ENCODE data around the gene S100B.

The S100B gene

GRCh38 chr21:46617267-46618051, 12.6 kb upstream of the S100B start:
- H4K20me1 ChIP-seq (ENCODE audit: insufficient read depth, low read length) = no peaks in the 10 kb centered on the region
- H3K79me2 ChIP-seq (ENCODE audit: insufficient read depth, low read length) = no peaks in the 10 kb centered on the region
- no peak for ATAC-seq (ENCODE audit: insufficient read depth, low read depth)
- no peak overlapping the region for H3K9ac ChIP-seq (ENCODE audit: low read depth, low read length)
- H3K4me1 ChIP-seq (ENCODE audit: insufficient read depth, low read length) = peaks cover 14% of the 10 kb centered on the region
- H3K36me3 ChIP-seq (ENCODE audit: insufficient read depth, low read length) = no peaks in the 10 kb centered on the region
- H3K27me3 ChIP-seq (ENCODE audit: insufficient read depth, low read length, poor library complexity) = no peaks in the 10 kb centered on the region
- no peak overlapping the region for H2AFZ ChIP-seq (ENCODE audit: low read depth, low read length)
- H3K27ac ChIP-seq (ENCODE audit: low read length) = no peak overlapping the region
- no peak overlapping the region for H3K4me2 ChIP-seq (ENCODE audit: insufficient read depth, low read length)
- DNase-seq = no peak
- no peaks in the 10 kb centered on the region for H3K9me3 ChIP-seq (ENCODE audit: insufficient read depth, low read length, severe bottlenecking)
- H3K4me3 ChIP-seq (ENCODE audit: low read depth in 1 of 2, low read length in 2 of 2) = no peak overlapping the region
- TF ChIP-seq CTCF (IDR thresholded peaks at IDR 0.05; ENCODE audit: borderline replicate concordance, extremely low read depth, low read length, poor library complexity, severe bottlenecking) (no peak), EZH2 (IDR thresholded peaks at IDR 0.05; ENCODE audit: borderline replicate concordance, low read depth, low read length, severe bottlenecking) (no peak)

- Histone ChIP-seq H3K36me3 (ENCODE audit: insufficient read depth, low read length) (no peaks in the 10 kb centered on the region), H3K27ac (ENCODE audit: low read length) (no peak overlapping the region), H3K4me2 (ENCODE audit: insufficient read depth, low read length) (no peak overlapping the region), H3K79me2 (ENCODE audit: insufficient read depth, low read length) (no peaks in the 10 kb centered on the region), H4K20me1 (ENCODE audit: insufficient read depth, low read length) (no peaks in the 10 kb centered on the region), H3K4me3 (ENCODE audit: low read depth in 1 of 2, low read length in 2 of 2) (no peak overlapping the region), H3K27me3 (ENCODE audit: insufficient read depth, low read length, poor library complexity) (no peaks in the 10 kb centered on the region), H3K9me3 (ENCODE audit: insufficient read depth, low read length, severe bottlenecking) (no peaks in the 10 kb centered on the region), H3K9ac (ENCODE audit: low read depth, low read length) (no peak overlapping the region), H3K4me1 (ENCODE audit: insufficient read depth, low read length) (peaks cover 6% of the 10 kb centered on the region), H2AFZ (ENCODE audit: low read depth, low read length) (no peak overlapping the region)
- ATAC-seq (ENCODE audit: insufficient read depth, low read depth) (no peak), DNase-seq (no peak)
- no peak for TF ChIP-seq EZH2 (IDR thresholded peaks at IDR 0.05; ENCODE audit: borderline replicate concordance, low read depth, low read length, severe bottlenecking)
- TF ChIP-seq CTCF (IDR thresholded peaks at IDR 0.05; ENCODE audit: borderline replicate concordance, extremely low read depth, low read length, poor library complexity, severe bottlenecking) = no peak
These were observed 11.8 kb upstream of the S100B start for GRCh38 chr21:46616656-46617055.

GRCh38 chr21:46616050-46616449, 11.2 kb upstream of the S100B start:
- no peak overlapping the region for H3K4me3 ChIP-seq (ENCODE audit: low read depth in 1 of 2, low read length in 2 of 2)
- H3K9me3 ChIP-seq (ENCODE audit: insufficient read depth, low read length, severe bottlenecking) = no peaks in the 10 kb centered on the region
- H3K4me2 ChIP-seq (ENCODE audit: insufficient read depth, low read length) = no peak overlapping the region
- no peaks in the 10 kb centered on the region; the same call in 1 of the 2 replicates for H3K4me1 ChIP-seq (ENCODE audit: insufficient read depth, low read length)
- no peaks in the 10 kb centered on the region for H3K36me3 ChIP-seq (ENCODE audit: insufficient read depth, low read length)
- no peak overlapping the region for H3K9ac ChIP-seq (ENCODE audit: low read depth, low read length)
- no peaks in the 10 kb centered on the region for H3K27me3 ChIP-seq (ENCODE audit: insufficient read depth, low read length, poor library complexity)
- H3K79me2 ChIP-seq (ENCODE audit: insufficient read depth, low read length) = no peaks in the 10 kb centered on the region
- TF ChIP-seq EZH2 (IDR thresholded peaks at IDR 0.05; ENCODE audit: borderline replicate concordance, low read depth, low read length, severe bottlenecking) (no peak), CTCF (IDR thresholded peaks at IDR 0.05; ENCODE audit: borderline replicate concordance, extremely low read depth, low read length, poor library complexity, severe bottlenecking) (no peak)
- no peak overlapping the region for H3K27ac ChIP-seq (ENCODE audit: low read length)
- ATAC-seq (ENCODE audit: insufficient read depth, low read depth) = no peak
- no peaks in the 10 kb centered on the region for H4K20me1 ChIP-seq (ENCODE audit: insufficient read depth, low read length)
- H2AFZ ChIP-seq (ENCODE audit: low read depth, low read length) = no peak overlapping the region
- no peak for DNase-seq

Measured in DND-41 (cell line).